OCI-LY3 (cell line): ENCODE results near the gene ANGPTL5.
"Not testable (repeated sequence)": the region's sequence is repeated elsewhere in the genome, so short reads cannot be mapped to it uniquely, and the experiment has no call there.

Experiments
- H2AFZ ChIP-seq: fragments of 200-600, 300-600 bp; shearing (Covaris generic); 2 replicates; pipeline ENCODE4 v1.6.0; 2014; ENCODE audit warnings: antibody characterized with exemption, low read depth, low read length
- H3K27ac ChIP-seq: fragments of 200-600, 300-600 bp; sonication (generic); 2 replicates; pipeline ENCODE4 v1.5.1; 2014; ENCODE audit warnings: mild to moderate bottlenecking, low read length, moderate library complexity, mixed read lengths
- H3K27me3 ChIP-seq: fragments of 200-600, 300-600 bp; sonication (generic); 2 replicates; pipeline ENCODE4 v1.6.1; 2014; ENCODE audit warnings: low read depth, low read length, mixed read lengths
- H3K36me3 ChIP-seq: fragments of 200-600, 300-600 bp; sonication (generic); replicated peaks from 2 replicates; pipeline ENCODE3; 2014; ENCODE audit warnings: low read depth, low read length, mixed read lengths
- H3K4me1 ChIP-seq: fragments of 300-600, 200-600 bp; sonication (generic); 2 replicates; pipeline ENCODE4 v1.6.1; 2014; ENCODE audit warnings: low read length, mixed read lengths
- H3K4me2 ChIP-seq: fragments of 200-600, 300-600 bp; sonication (generic); 2 replicates; pipeline ENCODE4 v1.6.1; 2014; ENCODE audit warnings: low read length, mixed read lengths
- H3K4me3 ChIP-seq: fragments of 300-600, 200-600 bp; sonication (generic); 2 replicates; pipeline ENCODE4 v1.5.1; 2014; ENCODE audit warnings: antibody characterized with exemption, mild to moderate bottlenecking, low read length, moderate library complexity
- H3K79me2 ChIP-seq: fragments of 300-600, 200-600 bp; shearing (Covaris generic); 2 replicates; pipeline ENCODE4 v1.6.1; 2014; ENCODE audit warnings: mild to moderate bottlenecking, low read length, mixed read lengths
- H3K9ac ChIP-seq: fragments of 300-600, 200-600 bp; shearing (Covaris generic); 2 replicates; pipeline ENCODE4 v1.6.0; 2014; ENCODE audit warnings: mild to moderate bottlenecking, low read length, moderate library complexity
- H3K9me3 ChIP-seq: fragments of 200-600, 300-600 bp; shearing (Covaris generic); 2 replicates; pipeline ENCODE4 v1.6.1; 2014; ENCODE audit warnings: low read length, mixed read lengths; ENCODE audit not compliant: insufficient read depth
- H4K20me1 ChIP-seq: fragments of 200-600, 300-600 bp; sonication (generic); 2 replicates; pipeline ENCODE4 v1.6.1; 2016; ENCODE audit warnings: low read length, mixed read lengths; ENCODE audit not compliant: insufficient read depth
- CTCF ChIP-seq: fragments of 200-600, 300-600 bp; sonication (generic); IDR thresholded peaks from 2 replicates; pipeline ENCODE4 v1.5.1; 2014; ENCODE audit warnings: antibody characterized with exemption, low read length, low read depth
- EZH2phosphoT487 ChIP-seq: fragments of 200-600 bp; shearing (Covaris generic); IDR thresholded peaks from 2 replicates; pipeline ENCODE4 v1.6.1; 2018; ENCODE audit warnings: antibody characterized with exemption, mixed run types, low read depth

Gene ANGPTL5

GRCh38 chr11:101864098-101864497, 52.2 kb downstream of the ANGPTL5 start:
- H3K36me3 ChIP-seq = no peaks in the 10 kb centered on the region
- no peak for TF ChIP-seq CTCF
- no peak for TF ChIP-seq EZH2phosphoT487
- H3K9ac ChIP-seq = no peak overlapping the region
- no peak overlapping the region for H3K4me3 ChIP-seq
- no peak overlapping the region for H3K4me2 ChIP-seq
- no peaks in the 10 kb centered on the region for H3K9me3 ChIP-seq
- no peaks in the 10 kb centered on the region for H3K4me1 ChIP-seq
- no peaks in the 10 kb centered on the region for H3K79me2 ChIP-seq
- no peaks in the 10 kb centered on the region for H4K20me1 ChIP-seq
- no peak overlapping the region for H2AFZ ChIP-seq
- H3K27ac ChIP-seq = no peak overlapping the region
- H3K27me3 ChIP-seq = no peaks in the 10 kb centered on the region

GRCh38 chr11:101863361-101863760, 53.0 kb downstream of the ANGPTL5 start:
- no peaks in the 10 kb centered on the region for H3K9me3 ChIP-seq
- H3K4me2 ChIP-seq = no peak overlapping the region
- TF ChIP-seq EZH2phosphoT487 = no peak
- no peak for TF ChIP-seq CTCF
- no peak overlapping the region for H3K27ac ChIP-seq
- no peak overlapping the region for H2AFZ ChIP-seq
- no peak overlapping the region for H3K4me3 ChIP-seq
- H4K20me1 ChIP-seq = no peaks in the 10 kb centered on the region
- no peaks in the 10 kb centered on the region for H3K79me2 ChIP-seq
- no peaks in the 10 kb centered on the region for H3K27me3 ChIP-seq
- no peaks in the 10 kb centered on the region for H3K36me3 ChIP-seq
- no peaks in the 10 kb centered on the region for H3K4me1 ChIP-seq
- no peak overlapping the region for H3K9ac ChIP-seq

GRCh38 chr11:101862391-101863233, 53.7 kb downstream of the ANGPTL5 start:
- Histone ChIP-seq H3K4me1 (no peaks in the 10 kb centered on the region), H3K4me2 (no peak overlapping the region), H3K79me2 (no peaks in the 10 kb centered on the region), H3K27ac (no peak overlapping the region), H2AFZ (no peak overlapping the region), H3K36me3 (no peaks in the 10 kb centered on the region), H3K9ac (no peak overlapping the region), H3K27me3 (no peaks in the 10 kb centered on the region), H4K20me1 (no peaks in the 10 kb centered on the region), H3K9me3 (no peaks in the 10 kb centered on the region), H3K4me3 (no peak overlapping the region)
- TF ChIP-seq CTCF = peak; percentile 39
- TF ChIP-seq EZH2phosphoT487 = no peak

- H3K9ac ChIP-seq = no peak overlapping the region
- no peaks in the 10 kb centered on the region for H4K20me1 ChIP-seq
- no peaks in the 10 kb centered on the region for H3K4me1 ChIP-seq
- no peak overlapping the region for H3K4me3 ChIP-seq
- H3K79me2 ChIP-seq = no peaks in the 10 kb centered on the region
- peak; percentile 68 for TF ChIP-seq CTCF
- no peak for TF ChIP-seq EZH2phosphoT487
- no peaks in the 10 kb centered on the region for H3K36me3 ChIP-seq
- no peaks in the 10 kb centered on the region for H3K9me3 ChIP-seq
- H3K27me3 ChIP-seq = no peaks in the 10 kb centered on the region
- peak overlapping the region; percentile 39; the same call in 1 of the 2 replicates for H3K4me2 ChIP-seq
- H3K27ac ChIP-seq = no peak overlapping the region
- no peak overlapping the region for H2AFZ ChIP-seq
These were observed 55.5 kb downstream of the ANGPTL5 start for GRCh38 chr11:101860696-101861427.

GRCh38 chr11:101852260-101852659, 64.1 kb downstream of the ANGPTL5 start:
- not testable (repeated sequence) for H3K4me2 ChIP-seq, H3K4me3 ChIP-seq, H3K9me3 ChIP-seq, H3K4me1 ChIP-seq, H3K27ac ChIP-seq, H3K79me2 ChIP-seq, H3K9ac ChIP-seq, H3K36me3 ChIP-seq, H4K20me1 ChIP-seq, H2AFZ ChIP-seq, H3K27me3 ChIP-seq
